HEK293 (cell line): ENCODE data around the gene FTH1.

ENCODE experiments used
- CTCF ChIA-PET: fragments of 350-600 bp; formaldehyde crosslinking; extraction: SDS; loops from one replicate; lab custom pipeline; 2021; ENCODE audit warnings: antibody characterized with exemption; lab: Yijun Ruan, JAX
- POLR2A ChIA-PET: fragments of 300-600 bp; formaldehyde crosslinking; extraction: SDS; loops from one replicate; lab custom pipeline; 2020; ENCODE audit warnings: antibody characterized with exemption, inconsistent platforms; lab: Yijun Ruan, JAX
- H3K27ac ChIP-seq: fragments of 200-500 bp; sonication (Bioruptor generic); 2 replicates; pipeline ENCODE4 v1.5.1; 2014; ENCODE audit warnings: low read depth, low read length, control low read depth, inconsistent platforms; ENCODE audit errors: extremely low read depth
- H3K36me3 ChIP-seq, 2 experiments: fragments of 200-500 bp in 1 of 2; sonication (Bioruptor generic) in 1 of 2; 1 replicate in 1 of 2; 2 replicates in 1 of 2; pipeline ENCODE4 v1.5.1; 2014 to 2017; ENCODE audit warnings: inconsistent platforms in 2 of 2, low read length in 2 of 2; ENCODE audit not compliant: control insufficient read depth in 2 of 2, insufficient read depth in 1 of 2
- H3K4me1 ChIP-seq: fragments of 200-500 bp; sonication (Bioruptor generic); 2 replicates; pipeline ENCODE4 v1.5.1; 2014; ENCODE audit warnings: mild to moderate bottlenecking, low read length, inconsistent platforms; ENCODE audit not compliant: control insufficient read depth, insufficient read depth
- H3K4me3 ChIP-seq: 2 replicates; pipeline ENCODE4 v1.5.1; 2011; ENCODE audit warnings: low read depth, mild to moderate bottlenecking, control low read depth, low read length, moderate library complexity
- H3K9me3 ChIP-seq: fragments of 200-500 bp; sonication (Bioruptor generic); 2 replicates; pipeline ENCODE4 v1.5.1; 2014; ENCODE audit warnings: low read depth, low read length, inconsistent platforms; ENCODE audit not compliant: control insufficient read depth, insufficient read depth
- GLIS1 ChIP-seq: fragments of 450-650 bp; formaldehyde crosslinking; IDR thresholded peaks from 2 replicates; pipeline ENCODE4 v1.5.1; 2016; ENCODE audit warnings: missing biosample characterization, missing genetic modification characterization
- KLF16 ChIP-seq: fragments of 450-650 bp; formaldehyde crosslinking; IDR thresholded peaks from 2 replicates; pipeline ENCODE4 v1.5.1; 2017; ENCODE audit warnings: missing biosample characterization, missing genetic modification characterization
- MYNN ChIP-seq: fragments of 450-650 bp; formaldehyde crosslinking; IDR thresholded peaks from 2 replicates; pipeline ENCODE4 v1.5.1; 2016; ENCODE audit warnings: missing biosample characterization, missing genetic modification characterization, borderline replicate concordance
- OVOL3 ChIP-seq: fragments of 450-650 bp; formaldehyde crosslinking; IDR thresholded peaks from 2 replicates; pipeline ENCODE4 v1.5.1; 2016; ENCODE audit warnings: missing biosample characterization, missing genetic modification characterization
- PATZ1 ChIP-seq: fragments of 450-650 bp; formaldehyde crosslinking; IDR thresholded peaks from 2 replicates; pipeline ENCODE4 v1.5.1; 2016; ENCODE audit warnings: missing biosample characterization, missing genetic modification characterization
- RBAK ChIP-seq: fragments of 450-650 bp; formaldehyde crosslinking; IDR thresholded peaks from 2 replicates; pipeline ENCODE4 v1.5.1; 2016; ENCODE audit warnings: missing biosample characterization, missing genetic modification characterization
- REPIN1 ChIP-seq: fragments of 450-650 bp; formaldehyde crosslinking; IDR thresholded peaks from 2 replicates; pipeline ENCODE4 v1.5.1; 2017; ENCODE audit warnings: missing biosample characterization, missing genetic modification characterization, low read depth
- SCRT2 ChIP-seq: fragments of 450-650 bp; formaldehyde crosslinking; IDR thresholded peaks from 2 replicates; pipeline ENCODE4 v1.5.1; 2016; ENCODE audit warnings: missing biosample characterization, missing genetic modification characterization
- ZBTB11 ChIP-seq: fragments of 450-650 bp; formaldehyde crosslinking; conservative IDR thresholded peaks from 2 replicates; pipeline ENCODE4 v1.5.1; 2016; ENCODE audit warnings: low read depth, missing biosample characterization, missing genetic modification characterization
- ZNF148 ChIP-seq: fragments of 450-650 bp; formaldehyde crosslinking; IDR thresholded peaks from 2 replicates; pipeline ENCODE4 v1.5.0; 2017; ENCODE audit warnings: missing biosample characterization, missing genetic modification characterization, borderline replicate concordance
- ZNF175 ChIP-seq: fragments of 450-650 bp; formaldehyde crosslinking; IDR thresholded peaks from 2 replicates; pipeline ENCODE4 v1.5.1; 2016; ENCODE audit warnings: missing biosample characterization, missing genetic modification characterization
- ZNF350 ChIP-seq: fragments of 450-650 bp; formaldehyde crosslinking; IDR thresholded peaks from 2 replicates; pipeline ENCODE4 v1.5.0; 2017; ENCODE audit warnings: missing biosample characterization, mild to moderate bottlenecking, missing genetic modification characterization
- ZNF548 ChIP-seq: fragments of 450-650 bp; formaldehyde crosslinking; IDR thresholded peaks from 2 replicates; pipeline ENCODE4 v1.5.1; 2016; ENCODE audit warnings: missing biosample characterization, missing genetic modification characterization
- ZNF692 ChIP-seq: fragments of 450-650 bp; formaldehyde crosslinking; IDR thresholded peaks from 2 replicates; pipeline ENCODE4 v1.5.1; 2016; ENCODE audit warnings: missing biosample characterization, missing genetic modification characterization
- ZNF747 ChIP-seq: fragments of 450-650 bp; formaldehyde crosslinking; IDR thresholded peaks from 2 replicates; pipeline ENCODE4 v1.5.1; 2016; ENCODE audit warnings: missing biosample characterization, missing genetic modification characterization
- ZNF791 ChIP-seq: fragments of 450-650 bp; formaldehyde crosslinking; IDR thresholded peaks from 2 replicates; pipeline ENCODE4 v1.5.1; 2016; ENCODE audit warnings: missing biosample characterization, missing genetic modification characterization
- ZSCAN30 ChIP-seq: fragments of 450-650 bp; IDR thresholded peaks from 2 replicates; pipeline ENCODE4 v1.5.1; 2018; ENCODE audit warnings: missing biosample characterization, mild to moderate bottlenecking, missing genetic modification characterization, moderate library complexity
- ZXDB ChIP-seq: fragments of 450-650 bp; formaldehyde crosslinking; IDR thresholded peaks from 2 replicates; pipeline ENCODE4 v1.5.1; 2016; ENCODE audit warnings: missing biosample characterization, missing genetic modification characterization

The FTH1 gene

GRCh38 chr11:61967116-61967923, at the start of gene FTH1 (continued):
- TF ChIP-seq ZNF692 (tag by site-specific recombination) (no peak), OVOL3 (tag by site-specific recombination) (no peak), ZNF791 (tag by site-specific recombination) (no peak), REPIN1 (no peak), SCRT2 (tag by site-specific recombination) (0 out of 2 replicates have a peak, but pooled peaks have one; percentile 26), MYNN (tag by site-specific recombination) (0 out of 2 replicates have a peak, but pooled peaks have one; percentile 25), ZXDB (0 out of 2 replicates have a peak, but pooled peaks have one; percentile 18), PATZ1 (tag by site-specific recombination) (peak; percentile 48; the same call in 1 of the 2 replicates), ZBTB11 (tag by site-specific recombination) (peak; percentile 52; the same call in 1 of the 2 replicates), KLF16 (tag by site-specific recombination) (0 out of 2 replicates have a peak, but pooled peaks have one; percentile 9)

- H3K4me1 ChIP-seq: no peaks in the 10 kb centered on the region
- H3K9me3 ChIP-seq: no peaks in the 10 kb centered on the region
- POLR2A ChIA-PET: no interaction called here
- no peaks in the 10 kb centered on the region for H3K36me3 ChIP-seq
- no peak overlapping the region for H3K4me3 ChIP-seq
- no peak overlapping the region for H3K27ac ChIP-seq
- TF ChIP-seq ZNF747 (tag by site-specific recombination) (no peak), ZNF148 (tag by site-specific recombination) (no peak), RBAK (tag by site-specific recombination) (no peak), ZNF350 (tag by site-specific recombination) (no peak), GLIS1 (tag by site-specific recombination) (no peak), ZSCAN30 (tag by site-specific recombination) (no peak), ZNF548 (tag by site-specific recombination) (no peak), ZNF175 (tag by site-specific recombination) (no peak)
- CTCF ChIA-PET: interaction anchor here (0.6 kb wide), 1 partner anchor 20 kb away, joined by 5 read pairs; no protein-coding TSS in a partner anchor
These were observed 48.2 kb upstream of the FTH1 start for GRCh38 chr11:62015615-62016014.
